HG03135 (cell line): ENCODE measurements around the gene GPN1.
"Not testable (repeated sequence)": the region's sequence is repeated elsewhere in the genome, so short reads cannot be mapped to it uniquely, and the experiment has no call there.

ENCODE experiments used
- ATAC-seq: cut with Tn5 transposase; IDR thresholded peaks from one replicate; pipeline ENCODE4 v1.9.1; 2021; ENCODE audit warnings: mild to moderate bottlenecking, moderate library complexity; ENCODE audit not compliant: unreplicated experiment

Gene GPN1

GRCh38 chr2:27628767-27629709, at the start of gene GPN1, which contains the start of gene CCDC121:
Gene GPN1 (plus strand): TSS chr2:27629050. CDS start chr2:27629059, 9 bp downstream.
Gene CCDC121 (minus strand): TSS chr2:27629012. CDS start chr2:27627799, 1,213 bp downstream.
- ATAC-seq, result peak; percentile 98

- no peak for ATAC-seq
These were observed 47.3 kb upstream of the GPN1 start for GRCh38 chr2:27581417-27582128.

- no peak for ATAC-seq
These were observed 46.6 kb upstream of the GPN1 start for GRCh38 chr2:27582129-27582694.

GRCh38 chr2:27582695-27583389, 46.0 kb upstream of the GPN1 start, which contains the start of gene ZNF512:
Gene ZNF512 (plus strand): TSS chr2:27583042. CDS start chr2:27583113, 71 bp downstream.
- peak; percentile 94 for ATAC-seq

GRCh38 chr2:27583390-27583915, 45.4 kb upstream of the GPN1 start:
- peak; percentile 10 for ATAC-seq

GRCh38 chr2:27584597-27584996, 44.3 kb upstream of the GPN1 start:
- ATAC-seq, result no peak

- ATAC-seq, result no peak
These were observed 41.8 kb upstream of the GPN1 start for GRCh38 chr2:27587025-27587424.

- ATAC-seq, result no peak
These were observed 40.5 kb upstream of the GPN1 start for GRCh38 chr2:27588308-27588707.

GRCh38 chr2:27591745-27592144, 37.1 kb upstream of the GPN1 start:
- no peak for ATAC-seq

- ATAC-seq, result no peak
These were observed 35.6 kb upstream of the GPN1 start for GRCh38 chr2:27593240-27593639.

GRCh38 chr2:27594020-27594703, 34.7 kb upstream of the GPN1 start:
- ATAC-seq, result not testable (repeated sequence)

GRCh38 chr2:27595412-27595811, 33.4 kb upstream of the GPN1 start:
- not testable (repeated sequence) for ATAC-seq

GRCh38 chr2:27596627-27597026, 32.2 kb upstream of the GPN1 start:
- no peak for ATAC-seq

GRCh38 chr2:27606611-27607010, 22.2 kb upstream of the GPN1 start:
- ATAC-seq, result no peak

- ATAC-seq, result no peak
These were observed 14.9 kb upstream of the GPN1 start for GRCh38 chr2:27613985-27614384.

- no peak for ATAC-seq
These were observed 13.5 kb upstream of the GPN1 start for GRCh38 chr2:27615316-27615715.

GRCh38 chr2:27621524-27621923, 7.3 kb upstream of the GPN1 start:
- ATAC-seq, result no peak

GRCh38 chr2:27622921-27623384, 5.9 kb upstream of the GPN1 start:
- ATAC-seq, result no peak

GRCh38 chr2:27624943-27625342, 3.9 kb upstream of the GPN1 start:
- no peak for ATAC-seq

- ATAC-seq, result not testable (repeated sequence)
These were observed 2.5 kb upstream of the GPN1 start for GRCh38 chr2:27626323-27626722.
